ENCODE measurements around the gene GNG4. TPM values are rescaled to one million over a fixed set of nuclear protein-coding genes. Genes with fewer than 3 reads are reported as not detected.

Gene GNG4
- total and polyA plus RNA-seq, 2 experiments from 2014 or later = 4.8 to 11.8 TPM

DNA sequence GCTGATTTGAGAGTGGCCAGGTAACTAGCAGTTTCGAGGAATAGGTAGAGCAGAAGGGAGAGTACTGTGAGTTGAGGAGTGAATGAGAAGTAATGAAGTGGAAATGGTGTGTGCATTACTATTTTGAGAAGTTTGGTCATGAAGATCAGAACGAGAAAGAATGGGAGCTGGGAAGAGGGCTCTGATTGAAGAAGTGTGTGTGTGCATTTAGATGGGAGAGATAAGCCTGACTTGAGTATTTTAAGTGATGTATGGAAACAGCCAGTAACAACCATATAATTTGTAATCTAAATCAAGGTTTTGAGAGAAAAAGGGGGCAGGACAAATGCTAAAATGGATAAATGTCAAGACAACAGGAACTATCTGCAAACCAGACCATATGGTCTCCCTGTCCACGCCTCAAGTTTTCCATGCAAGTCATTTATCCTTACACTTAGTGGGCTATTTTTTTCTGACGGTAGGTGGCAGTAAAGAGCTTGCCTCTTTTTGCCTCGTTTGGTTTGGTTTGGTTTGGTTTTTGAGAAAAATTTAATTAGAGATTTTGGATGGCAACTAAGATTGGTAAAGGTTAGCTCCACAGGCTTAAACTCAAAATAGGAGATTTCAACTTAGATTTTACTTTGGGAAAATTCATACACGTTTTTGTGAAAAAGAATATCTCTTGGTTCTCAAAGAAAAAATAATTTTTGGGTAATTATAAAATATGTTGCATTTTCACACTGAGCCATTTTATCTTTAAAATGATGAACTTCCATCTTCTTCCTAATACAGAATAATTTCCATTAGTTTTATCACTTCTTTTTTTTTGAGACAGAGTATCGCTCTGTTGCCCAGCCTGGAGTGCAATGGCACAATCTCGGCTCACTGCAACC is 135.9 kb downstream of the GNG4 start:
- no peak overlapping the region for H3K27ac ChIP-seq
- 42% methylated on average over 8 of the region's 8 CpGs for WGBS (ENCODE audit: low lambda C conversion rate, missing lambda C conversion rate)

DNA sequence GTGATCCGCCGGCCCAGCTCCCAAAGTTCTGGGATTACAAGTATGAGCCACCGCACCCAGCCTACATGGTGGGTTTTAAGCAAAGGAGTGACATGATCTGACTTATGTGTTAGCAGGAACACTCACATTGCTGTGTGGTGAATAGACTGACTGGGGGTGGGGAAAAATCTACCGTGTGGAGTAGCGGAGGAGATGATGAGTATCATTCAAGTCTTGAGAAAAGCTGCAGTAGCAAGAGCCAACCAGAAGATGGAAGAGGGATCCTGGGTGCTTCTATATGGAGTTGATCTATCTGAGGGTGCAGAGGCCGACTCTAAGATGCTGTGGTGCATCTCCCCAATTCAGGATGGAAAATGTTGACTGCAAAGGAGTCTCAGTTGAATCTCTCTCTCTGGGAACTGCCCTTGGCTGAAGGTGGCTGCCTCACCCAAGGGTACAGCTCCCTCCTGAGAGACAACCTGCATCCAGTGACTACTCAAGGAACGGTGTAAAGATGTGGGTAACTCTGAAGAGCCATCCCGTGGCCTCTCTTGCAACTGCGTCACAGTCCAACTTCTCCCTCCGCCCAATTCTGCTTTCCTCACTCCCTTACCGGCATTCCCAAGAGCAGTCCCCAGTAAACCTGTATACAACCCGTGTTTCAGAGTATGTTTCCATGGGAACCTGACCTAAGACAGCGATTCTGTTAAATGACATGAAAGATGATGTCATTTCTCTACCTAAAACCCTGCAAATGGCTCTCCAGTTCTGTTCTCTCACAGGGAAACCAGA is 137.9 kb downstream of the GNG4 start:
- Histone ChIP-seq H3K79me2 (no peaks in the 10 kb centered on the region), H4K20me1 (ENCODE audit: insufficient read depth, poor library complexity, severe bottlenecking) (no peaks in the 10 kb centered on the region), H3K4me2 (no peak overlapping the region), H3K9me3 (ENCODE audit: low read depth) (no peaks in the 10 kb centered on the region), H3K4me1 (ENCODE audit: insufficient read depth) (no peaks in the 10 kb centered on the region), H3K27ac (no peak overlapping the region), H2AFZ (no peak overlapping the region), H3K36me3 (replicated peaks; ENCODE audit: insufficient read depth, low read depth) (no peaks in the 10 kb centered on the region), H3K27me3 (no peaks in the 10 kb centered on the region), H3K9me2 (replicated peaks; ENCODE audit: insufficient read depth) (no peaks in the 10 kb centered on the region), H3K4me3 (no peak overlapping the region)
- no peak for DNase-seq (ENCODE audit: low spot score)
- TF ChIP-seq EZH2 (IDR thresholded peaks at IDR 0.05; ENCODE audit: borderline replicate concordance) (no peak), EZH2phosphoT487 (IDR thresholded peaks at IDR 0.05; ENCODE audit: low read depth, severe bottlenecking, unreplicated experiment) (no peak)
- TF ChIP-seq, protein P1, sequence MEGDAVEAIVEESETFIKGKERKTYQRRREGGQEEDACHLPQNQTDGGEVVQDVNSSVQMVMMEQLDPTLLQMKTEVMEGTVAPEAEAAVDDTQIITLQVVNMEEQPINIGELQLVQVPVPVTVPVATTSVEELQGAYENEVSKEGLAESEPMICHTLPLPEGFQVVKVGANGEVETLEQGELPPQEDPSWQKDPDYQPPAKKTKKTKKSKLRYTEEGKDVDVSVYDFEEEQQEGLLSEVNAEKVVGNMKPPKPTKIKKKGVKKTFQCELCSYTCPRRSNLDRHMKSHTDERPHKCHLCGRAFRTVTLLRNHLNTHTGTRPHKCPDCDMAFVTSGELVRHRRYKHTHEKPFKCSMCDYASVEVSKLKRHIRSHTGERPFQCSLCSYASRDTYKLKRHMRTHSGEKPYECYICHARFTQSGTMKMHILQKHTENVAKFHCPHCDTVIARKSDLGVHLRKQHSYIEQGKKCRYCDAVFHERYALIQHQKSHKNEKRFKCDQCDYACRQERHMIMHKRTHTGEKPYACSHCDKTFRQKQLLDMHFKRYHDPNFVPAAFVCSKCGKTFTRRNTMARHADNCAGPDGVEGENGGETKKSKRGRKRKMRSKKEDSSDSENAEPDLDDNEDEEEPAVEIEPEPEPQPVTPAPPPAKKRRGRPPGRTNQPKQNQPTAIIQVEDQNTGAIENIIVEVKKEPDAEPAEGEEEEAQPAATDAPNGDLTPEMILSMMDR (IDR thresholded peaks at IDR 0.05; ENCODE audit: poor library complexity) = no peak
- WGBS (ENCODE audit: low lambda C conversion rate, missing lambda C conversion rate) = 69% methylated on average over 13 of the region's 13 CpGs

More for the DNA sequence above, 135.9 kb downstream of the GNG4 start:
- H3K79me2 ChIP-seq = no peaks in the 10 kb centered on the region
- H3K27me3 ChIP-seq = no peaks in the 10 kb centered on the region
- no peaks in the 10 kb centered on the region for H3K4me1 ChIP-seq (ENCODE audit: insufficient read depth)
- peak; percentile 83 for DNase-seq (ENCODE audit: low spot score)
- H3K4me2 ChIP-seq = no peak overlapping the region
- TF ChIP-seq EZH2 (IDR thresholded peaks at IDR 0.05; ENCODE audit: borderline replicate concordance) (no peak), EZH2phosphoT487 (IDR thresholded peaks at IDR 0.05; ENCODE audit: low read depth, severe bottlenecking, unreplicated experiment) (no peak)
- TF ChIP-seq, protein P1 (IDR thresholded peaks at IDR 0.05; ENCODE audit: poor library complexity) = peak; percentile 92
- no peak overlapping the region for H3K4me3 ChIP-seq
- H4K20me1 ChIP-seq (ENCODE audit: insufficient read depth, poor library complexity, severe bottlenecking) = no peaks in the 10 kb centered on the region
- H3K9me3 ChIP-seq (ENCODE audit: low read depth) = no peaks in the 10 kb centered on the region
- H2AFZ ChIP-seq = no peak overlapping the region
- no peaks in the 10 kb centered on the region for H3K36me3 ChIP-seq (replicated peaks; ENCODE audit: insufficient read depth, low read depth)
- H3K9me2 ChIP-seq (replicated peaks; ENCODE audit: insufficient read depth) = no peaks in the 10 kb centered on the region

DNA sequence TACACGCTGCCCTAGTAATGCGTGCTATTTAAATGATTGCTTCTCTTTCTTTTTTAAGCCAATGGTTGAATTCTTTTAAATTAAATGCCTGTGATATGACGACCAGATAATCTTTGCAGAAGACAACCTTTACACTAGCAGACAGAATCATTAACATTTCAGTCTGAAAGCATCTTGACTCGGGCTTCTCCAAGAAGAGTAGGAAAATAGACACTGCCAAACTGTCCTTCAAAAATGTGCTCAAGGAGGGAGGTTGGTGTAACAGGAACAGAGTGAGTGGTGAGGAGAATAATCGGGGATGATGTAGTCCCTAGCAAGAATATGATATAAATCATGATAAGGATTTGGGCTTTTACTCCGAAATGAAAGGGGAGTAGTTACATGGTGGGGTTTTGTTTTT is 138.8 kb downstream of the GNG4 start:
- WGBS (ENCODE audit: low lambda C conversion rate, missing lambda C conversion rate) = 89% methylated on average over 6 of the region's 6 CpGs
- Histone ChIP-seq H3K79me2 (no peaks in the 10 kb centered on the region), H3K9me3 (ENCODE audit: low read depth) (no peaks in the 10 kb centered on the region), H3K4me2 (no peak overlapping the region), H3K4me1 (ENCODE audit: insufficient read depth) (no peaks in the 10 kb centered on the region), H2AFZ (no peak overlapping the region), H3K4me3 (no peak overlapping the region), H3K27ac (no peak overlapping the region), H3K9me2 (replicated peaks; ENCODE audit: insufficient read depth) (no peaks in the 10 kb centered on the region), H3K36me3 (replicated peaks; ENCODE audit: insufficient read depth, low read depth) (no peaks in the 10 kb centered on the region), H4K20me1 (ENCODE audit: insufficient read depth, poor library complexity, severe bottlenecking) (no peaks in the 10 kb centered on the region), H3K27me3 (no peaks in the 10 kb centered on the region)
- TF ChIP-seq, protein P1 (IDR thresholded peaks at IDR 0.05; ENCODE audit: poor library complexity) = no peak
- TF ChIP-seq EZH2phosphoT487 (IDR thresholded peaks at IDR 0.05; ENCODE audit: low read depth, severe bottlenecking, unreplicated experiment) (no peak), EZH2 (IDR thresholded peaks at IDR 0.05; ENCODE audit: borderline replicate concordance) (no peak)
- DNase-seq (ENCODE audit: low spot score) = no peak
